Panc1 (cell line): ENCODE results near the gene OOSP3. TPM values are rescaled to one million over a fixed set of nuclear protein-coding genes. Genes with fewer than 3 reads are reported as not detected.

Source experiments
- ATAC-seq: fragments of 200-7000 bp; cut with Tn5 transposase; 2 replicates; pipeline ENCODE4 v1.9.1; 2020; ENCODE audit warnings: mild to moderate bottlenecking, moderate library complexity
- BruUV-seq: library from RNA; stranded (reverse); fragments of 400-500 nt; replicated peaks from 2 replicates; lab custom pipeline; 2021; lab: Mats Ljungman, UMichigan
- CTCF ChIA-PET: fragments of 300-600 bp; sonication (Branson Sonifier 250); formaldehyde crosslinking; loops from one replicate; lab custom pipeline; 2022; ENCODE audit warnings: antibody characterized with exemption; lab: Charles Lee
- POLR2A ChIA-PET: fragments of 300-600 bp; sonication (Branson Sonifier 250); formaldehyde crosslinking; loops from one replicate; lab custom pipeline; 2022; ENCODE audit warnings: antibody characterized with exemption; lab: Charles Lee
- DNase-seq: peaks from one replicate; pipeline ENCODE4 v3.0.0-alpha.2; 2010; ENCODE audit warnings: low read depth, low spot score
- H3K27ac ChIP-seq: 2 replicates; pipeline ENCODE4 v1.5.1; 2011; ENCODE audit warnings: mild to moderate bottlenecking, low read length, inconsistent platforms
- H3K27me3 ChIP-seq: fragments of 200-500 bp; sonication (Bioruptor generic); 2 replicates; pipeline ENCODE4 v1.6.0; 2014; ENCODE audit warnings: low read length, inconsistent platforms; ENCODE audit not compliant: control insufficient read depth, insufficient read depth
- H3K36me3 ChIP-seq: fragments of 200-500 bp; sonication (Bioruptor generic); 2 replicates; pipeline ENCODE4 v1.5.1; 2014; ENCODE audit warnings: inconsistent platforms, mild to moderate bottlenecking, low read length, moderate library complexity; ENCODE audit not compliant: control insufficient read depth, insufficient read depth
- H3K4me1 ChIP-seq: 2 replicates; pipeline ENCODE4 v1.5.1; 2011; ENCODE audit warnings: inconsistent platforms, mild to moderate bottlenecking, low read length, moderate library complexity; ENCODE audit not compliant: control insufficient read depth, insufficient read depth
- H3K4me3 ChIP-seq, 2 experiments: 2 replicates each; pipeline ENCODE4 v1.5.1; 2011 to 2012; ENCODE audit warnings: low read depth in 2 of 2, low read length in 2 of 2, mild to moderate bottlenecking in 2 of 2, inconsistent platforms in 1 of 2, moderate library complexity in 1 of 2
- H3K9me3 ChIP-seq: fragments of 200-500 bp; sonication (Bioruptor generic); 2 replicates; pipeline ENCODE4 v1.5.1; 2014; ENCODE audit warnings: low read depth, mild to moderate bottlenecking, inconsistent platforms, low read length, moderate library complexity; ENCODE audit not compliant: control insufficient read depth, insufficient read depth
- POLR2AphosphoS5 ChIP-seq: IDR thresholded peaks from 2 replicates; pipeline ENCODE4 v1.6.1; 2012; ENCODE audit warnings: mild to moderate bottlenecking, low read depth, low read length, moderate library complexity
- SIN3A ChIP-seq: IDR thresholded peaks from 2 replicates; pipeline ENCODE4 v1.6.1; 2012; ENCODE audit warnings: low read depth, mild to moderate bottlenecking, low read length, moderate library complexity, borderline replicate concordance; ENCODE audit not compliant: insufficient read depth
- TCF7L2 ChIP-seq: IDR thresholded peaks from 2 replicates; pipeline ENCODE4 v1.6.1; 2011; ENCODE audit warnings: mild to moderate bottlenecking, low read depth, low read length, inconsistent platforms
- in situ Hi-C: cut with HindIII; loops from 2 replicates; pipeline ENCODE4 v1.10.0; 2016; ENCODE audit warnings: low sequenced_read_pairs, low pct_unique_long_range_greater_than_20kb
- intact Hi-C: fragments of 100-400 bp; cut with micrococcal nuclease; formaldehyde crosslinking; loops from one replicate; pipeline ENCODE4 v1.10.0; 2022; ENCODE audit not compliant: unreplicated experiment
- total RNA-seq: library from RNA; stranded (reverse); gene quantifications from one replicate; pipeline ENCODE4 v1.2.1, GENCODE V29; 2021; ENCODE audit not compliant: unreplicated experiment
- TF ChIP-seq, protein P1 (sequence below): fragments of 450-650 bp; IDR thresholded peaks from 2 replicates; pipeline ENCODE4 v1.5.1; 2017; ENCODE audit warnings: mild to moderate bottlenecking
- TF ChIP-seq, protein P2 (sequence below), 2 experiments: IDR thresholded peaks; 2 replicates each; pipeline ENCODE4 v1.6.1; 2011 to 2012; ENCODE audit warnings: low read depth in 2 of 2, control low read depth in 1 of 2, low read length in 1 of 2, mild to moderate bottlenecking in 1 of 2, moderate library complexity in 1 of 2; ENCODE audit not compliant: insufficient read depth in 1 of 2

Gene OOSP3
- total RNA-seq, 1 experiment from 2014 or later: not detected

DNA sequence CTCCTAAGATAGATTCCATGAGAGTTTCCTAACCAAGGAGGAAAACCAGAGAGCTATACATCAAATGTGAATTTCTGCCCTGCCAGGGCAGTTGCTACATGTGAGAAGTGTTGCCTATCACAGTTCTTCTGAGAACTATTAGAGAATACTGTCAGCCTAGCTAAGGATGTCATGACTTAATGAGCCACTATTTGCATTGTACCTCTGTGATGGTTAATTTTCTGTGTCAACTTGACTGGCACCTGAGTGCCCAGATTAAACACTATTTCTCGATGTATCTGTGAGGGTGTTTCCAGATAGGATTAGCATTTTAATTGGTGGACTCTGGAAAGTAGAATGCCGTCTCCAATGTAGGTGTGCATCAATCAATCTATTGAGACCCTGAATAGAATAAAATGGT is 10.6 kb upstream of the OOSP3 start:
- in situ Hi-C loops: no loop called here
- Histone ChIP-seq H3K9me3 (no peaks in the 10 kb centered on the region), H3K4me3 (no peak overlapping the region), H3K27ac (no peak overlapping the region), H3K4me1 (no peaks in the 10 kb centered on the region), H3K27me3 (no peaks in the 10 kb centered on the region), H3K36me3 (no peaks in the 10 kb centered on the region)
- CTCF ChIA-PET: no interaction called here
- DNase-seq: no peak
- ATAC-seq: no peak
- intact Hi-C loops: no loop called here
- BruUV-seq: no TSS peak
- TF ChIP-seq, protein P1, sequence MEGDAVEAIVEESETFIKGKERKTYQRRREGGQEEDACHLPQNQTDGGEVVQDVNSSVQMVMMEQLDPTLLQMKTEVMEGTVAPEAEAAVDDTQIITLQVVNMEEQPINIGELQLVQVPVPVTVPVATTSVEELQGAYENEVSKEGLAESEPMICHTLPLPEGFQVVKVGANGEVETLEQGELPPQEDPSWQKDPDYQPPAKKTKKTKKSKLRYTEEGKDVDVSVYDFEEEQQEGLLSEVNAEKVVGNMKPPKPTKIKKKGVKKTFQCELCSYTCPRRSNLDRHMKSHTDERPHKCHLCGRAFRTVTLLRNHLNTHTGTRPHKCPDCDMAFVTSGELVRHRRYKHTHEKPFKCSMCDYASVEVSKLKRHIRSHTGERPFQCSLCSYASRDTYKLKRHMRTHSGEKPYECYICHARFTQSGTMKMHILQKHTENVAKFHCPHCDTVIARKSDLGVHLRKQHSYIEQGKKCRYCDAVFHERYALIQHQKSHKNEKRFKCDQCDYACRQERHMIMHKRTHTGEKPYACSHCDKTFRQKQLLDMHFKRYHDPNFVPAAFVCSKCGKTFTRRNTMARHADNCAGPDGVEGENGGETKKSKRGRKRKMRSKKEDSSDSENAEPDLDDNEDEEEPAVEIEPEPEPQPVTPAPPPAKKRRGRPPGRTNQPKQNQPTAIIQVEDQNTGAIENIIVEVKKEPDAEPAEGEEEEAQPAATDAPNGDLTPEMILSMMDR: no peak
- TF ChIP-seq SIN3A (no peak), TCF7L2 (no peak), POLR2AphosphoS5 (no peak)
- TF ChIP-seq, protein P2, sequence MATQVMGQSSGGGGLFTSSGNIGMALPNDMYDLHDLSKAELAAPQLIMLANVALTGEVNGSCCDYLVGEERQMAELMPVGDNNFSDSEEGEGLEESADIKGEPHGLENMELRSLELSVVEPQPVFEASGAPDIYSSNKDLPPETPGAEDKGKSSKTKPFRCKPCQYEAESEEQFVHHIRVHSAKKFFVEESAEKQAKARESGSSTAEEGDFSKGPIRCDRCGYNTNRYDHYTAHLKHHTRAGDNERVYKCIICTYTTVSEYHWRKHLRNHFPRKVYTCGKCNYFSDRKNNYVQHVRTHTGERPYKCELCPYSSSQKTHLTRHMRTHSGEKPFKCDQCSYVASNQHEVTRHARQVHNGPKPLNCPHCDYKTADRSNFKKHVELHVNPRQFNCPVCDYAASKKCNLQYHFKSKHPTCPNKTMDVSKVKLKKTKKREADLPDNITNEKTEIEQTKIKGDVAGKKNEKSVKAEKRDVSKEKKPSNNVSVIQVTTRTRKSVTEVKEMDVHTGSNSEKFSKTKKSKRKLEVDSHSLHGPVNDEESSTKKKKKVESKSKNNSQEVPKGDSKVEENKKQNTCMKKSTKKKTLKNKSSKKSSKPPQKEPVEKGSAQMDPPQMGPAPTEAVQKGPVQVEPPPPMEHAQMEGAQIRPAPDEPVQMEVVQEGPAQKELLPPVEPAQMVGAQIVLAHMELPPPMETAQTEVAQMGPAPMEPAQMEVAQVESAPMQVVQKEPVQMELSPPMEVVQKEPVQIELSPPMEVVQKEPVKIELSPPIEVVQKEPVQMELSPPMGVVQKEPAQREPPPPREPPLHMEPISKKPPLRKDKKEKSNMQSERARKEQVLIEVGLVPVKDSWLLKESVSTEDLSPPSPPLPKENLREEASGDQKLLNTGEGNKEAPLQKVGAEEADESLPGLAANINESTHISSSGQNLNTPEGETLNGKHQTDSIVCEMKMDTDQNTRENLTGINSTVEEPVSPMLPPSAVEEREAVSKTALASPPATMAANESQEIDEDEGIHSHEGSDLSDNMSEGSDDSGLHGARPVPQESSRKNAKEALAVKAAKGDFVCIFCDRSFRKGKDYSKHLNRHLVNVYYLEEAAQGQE (IDR thresholded peaks at IDR 0.05; ENCODE audit: insufficient read depth in 1 of 2, low read depth in 2 of 2, low read length in 1 of 2): no peak
- POLR2A ChIA-PET: no interaction called here

DNA sequence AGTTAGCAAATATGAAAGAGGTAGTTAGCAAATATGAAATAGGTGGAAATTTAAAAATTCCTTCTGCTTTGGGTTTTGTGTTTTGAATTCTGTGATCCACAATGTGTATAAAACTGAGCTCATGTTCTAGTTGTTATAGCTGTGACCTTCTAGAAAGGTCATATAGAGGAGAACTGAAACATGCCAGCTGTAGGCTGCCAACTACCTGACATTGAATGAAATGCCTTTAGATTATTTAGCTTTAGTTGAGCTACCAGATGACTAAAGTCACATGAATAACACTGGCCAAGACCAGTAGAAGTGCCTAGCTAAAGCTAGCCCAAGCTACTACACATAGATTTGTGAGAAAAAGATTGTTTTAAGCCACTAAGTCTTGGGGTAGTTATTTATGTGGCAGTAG is 6.5 kb upstream of the OOSP3 start:
- BruUV-seq: no TSS peak
- POLR2A ChIA-PET: no interaction called here
- DNase-seq (no peak), ATAC-seq (no peak)
- TF ChIP-seq POLR2AphosphoS5 (no peak), TCF7L2 (no peak), SIN3A (no peak)
- TF ChIP-seq, protein P2 (IDR thresholded peaks at IDR 0.05; ENCODE audit: insufficient read depth in 1 of 2, low read depth in 2 of 2, low read length in 1 of 2): no peak
- TF ChIP-seq, protein P1: no peak
- in situ Hi-C loops: no loop called here
- Histone ChIP-seq H3K4me1 (no peaks in the 10 kb centered on the region), H3K36me3 (no peaks in the 10 kb centered on the region), H3K9me3 (no peaks in the 10 kb centered on the region), H3K27me3 (no peaks in the 10 kb centered on the region), H3K27ac (no peak overlapping the region), H3K4me3 (no peak overlapping the region)
- intact Hi-C loops: no loop called here
- CTCF ChIA-PET: no interaction called here
